ENCODE results near the gene ABCB7.

- TF ChIP-seq, protein P1, sequence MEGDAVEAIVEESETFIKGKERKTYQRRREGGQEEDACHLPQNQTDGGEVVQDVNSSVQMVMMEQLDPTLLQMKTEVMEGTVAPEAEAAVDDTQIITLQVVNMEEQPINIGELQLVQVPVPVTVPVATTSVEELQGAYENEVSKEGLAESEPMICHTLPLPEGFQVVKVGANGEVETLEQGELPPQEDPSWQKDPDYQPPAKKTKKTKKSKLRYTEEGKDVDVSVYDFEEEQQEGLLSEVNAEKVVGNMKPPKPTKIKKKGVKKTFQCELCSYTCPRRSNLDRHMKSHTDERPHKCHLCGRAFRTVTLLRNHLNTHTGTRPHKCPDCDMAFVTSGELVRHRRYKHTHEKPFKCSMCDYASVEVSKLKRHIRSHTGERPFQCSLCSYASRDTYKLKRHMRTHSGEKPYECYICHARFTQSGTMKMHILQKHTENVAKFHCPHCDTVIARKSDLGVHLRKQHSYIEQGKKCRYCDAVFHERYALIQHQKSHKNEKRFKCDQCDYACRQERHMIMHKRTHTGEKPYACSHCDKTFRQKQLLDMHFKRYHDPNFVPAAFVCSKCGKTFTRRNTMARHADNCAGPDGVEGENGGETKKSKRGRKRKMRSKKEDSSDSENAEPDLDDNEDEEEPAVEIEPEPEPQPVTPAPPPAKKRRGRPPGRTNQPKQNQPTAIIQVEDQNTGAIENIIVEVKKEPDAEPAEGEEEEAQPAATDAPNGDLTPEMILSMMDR (IDR thresholded peaks at IDR 0.05; ENCODE audit: low read length): no peak
- TF ChIP-seq EZH2 (IDR thresholded peaks at IDR 0.05; ENCODE audit: borderline replicate concordance, low read length): no peak
Observed at GRCh38 chrX:75154871-75155270, 1.2 kb downstream of the ABCB7 start.
